Activated CD8-positive, alpha-beta memory T cell treated with anti-CD3 and anti-CD28 coated beads, Interleukin-2, amount 50 U/mL, for 24 hours (primary cell): ENCODE data around the gene PFN1.
A peak's percentile ranks its signal among the peaks of the same experiment; 100 is the strongest.
"Not testable (repeated sequence)": the region's sequence is repeated elsewhere in the genome, so short reads cannot be mapped to it uniquely, and the experiment has no call there.

Source experiments
- DNase-seq: peaks from one replicate; pipeline ENCODE4 v3.0.0-alpha.2; 2020; ENCODE audit errors: extremely low read depth

Gene PFN1

GRCh38 chr17:4921320-4921719 lies 27.0 kb downstream of the PFN1 start:
- DNase-seq, result no peak

GRCh38 chr17:4920351-4921048 lies 27.8 kb downstream of the PFN1 start:
- DNase-seq, result no peak

GRCh38 chr17:4919511-4920047 lies 28.8 kb downstream of the PFN1 start:
- DNase-seq, result no peak

GRCh38 chr17:4914551-4914950 lies 33.8 kb downstream of the PFN1 start:
- not testable (repeated sequence) for DNase-seq

GRCh38 chr17:4913994-4914393 lies 34.3 kb downstream of the PFN1 start:
- no peak for DNase-seq

- peak; percentile 19 for DNase-seq
These were observed 39.4 kb downstream of the PFN1 start for GRCh38 chr17:4908711-4909496.

GRCh38 chr17:4908301-4908700 lies 40.0 kb downstream of the PFN1 start:
- DNase-seq, result no peak

- not testable (repeated sequence) for DNase-seq
These were observed 41.7 kb downstream of the PFN1 start for GRCh38 chr17:4906642-4907041.

- DNase-seq, result peak; percentile 48
These were observed 45.1 kb downstream of the PFN1 start, which contains the start of gene CHRNE for GRCh38 chr17:4903051-4903818. TSS of gene CHRNE (minus strand) at chr17:4903098. CDS start at chr17:4903063, 35 bp downstream.

- no peak for DNase-seq
These were observed 45.8 kb downstream of the PFN1 start for GRCh38 chr17:4902540-4902939.

- DNase-seq, result no peak
These were observed 46.5 kb downstream of the PFN1 start for GRCh38 chr17:4901648-4902344.

- DNase-seq, result no peak
These were observed 47.2 kb downstream of the PFN1 start for GRCh38 chr17:4901108-4901647.

GRCh38 chr17:4900231-4901107 lies 47.9 kb downstream of the PFN1 start:
- DNase-seq, result no peak

GRCh38 chr17:4899341-4900230 lies 48.7 kb downstream of the PFN1 start, which contains the start of gene C17orf107:
TSS of gene C17orf107 (plus strand) at chr17:4899536. CDS start at chr17:4899763, 227 bp downstream.
- DNase-seq, result peak; percentile 75

GRCh38 chr17:4898927-4899326 lies 49.4 kb downstream of the PFN1 start:
- no peak for DNase-seq

GRCh38 chr17:4898351-4898750 lies 50.0 kb downstream of the PFN1 start:
- DNase-seq, result no peak

GRCh38 chr17:4897785-4898184 lies 50.5 kb downstream of the PFN1 start:
- no peak for DNase-seq

GRCh38 chr17:4897198-4897687 lies 51.1 kb downstream of the PFN1 start:
- no peak for DNase-seq
